HG02970 (cell line): ENCODE results near the gene LPP.

ENCODE experiments used
- ATAC-seq: cut with Tn5 transposase; IDR thresholded peaks from one replicate; pipeline ENCODE4 v1.9.1; 2021; ENCODE audit warnings: mild to moderate bottlenecking, moderate library complexity, moderate number of reproducible peaks; ENCODE audit not compliant: unreplicated experiment, low FRiP score

LPP gene

DNA sequence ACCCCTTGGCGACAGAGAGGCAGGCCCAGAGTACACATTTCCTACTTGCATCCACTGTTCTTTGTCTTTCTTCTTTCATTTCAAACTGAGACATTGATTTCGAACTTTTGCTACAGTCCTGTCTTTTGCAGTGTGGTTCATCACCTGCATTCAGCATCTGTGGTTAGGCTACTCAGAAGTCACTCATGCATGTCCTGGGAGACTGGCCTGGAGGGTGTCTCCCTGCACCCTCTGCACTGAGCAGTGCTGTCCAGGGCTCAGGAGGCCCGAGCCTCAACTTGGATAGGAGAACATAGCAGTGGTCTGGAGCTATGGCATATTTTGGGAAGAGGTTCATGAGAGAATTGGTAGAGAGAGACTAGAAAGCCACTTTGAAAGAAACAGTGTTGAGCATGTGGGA, 777.6 kb downstream of the LPP start:
- ATAC-seq = no peak

DNA sequence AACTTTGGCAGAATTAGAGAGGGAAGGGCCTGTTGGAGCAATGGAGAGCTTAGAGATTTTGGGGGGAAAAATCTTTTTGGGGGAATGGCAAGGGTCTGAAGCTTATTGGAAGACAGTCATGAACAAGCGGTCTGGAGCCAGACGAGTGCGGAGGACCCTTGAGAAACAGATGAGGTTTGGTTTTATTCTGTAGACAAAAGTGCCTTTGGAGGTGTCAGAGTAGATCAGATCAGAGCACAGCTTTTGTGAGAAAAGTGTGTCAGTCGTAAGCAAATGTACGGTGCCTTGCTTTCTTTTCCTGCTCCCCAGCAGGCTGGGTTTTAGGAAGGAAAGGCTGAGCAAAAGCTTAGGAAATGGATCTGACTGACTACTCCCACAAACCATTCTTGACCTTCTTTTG, 781.0 kb downstream of the LPP start:
- ATAC-seq = no peak

DNA sequence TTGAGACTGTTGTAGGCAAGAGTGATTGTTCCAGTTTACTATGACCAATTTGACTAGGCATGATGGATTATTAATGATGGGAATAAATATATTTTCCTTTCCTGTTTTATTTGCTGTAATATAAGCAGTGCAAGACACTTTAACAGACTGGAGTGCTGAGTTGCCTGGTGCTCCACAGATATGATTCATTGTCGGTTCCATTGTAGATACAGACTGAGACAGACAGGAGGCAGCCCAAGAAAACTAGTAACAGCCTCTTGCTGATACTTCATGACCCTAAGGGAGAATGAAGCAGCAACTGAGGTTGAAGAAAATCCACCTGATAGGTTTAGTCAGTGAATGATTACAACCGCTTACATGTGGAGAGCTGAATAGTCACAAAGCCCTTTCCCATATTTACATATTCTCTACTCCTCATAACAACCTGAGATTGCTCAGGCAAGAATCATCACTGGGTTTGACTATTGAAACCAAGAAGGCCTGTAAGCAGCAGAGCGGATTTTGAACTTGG, 782.7 kb downstream of the LPP start:
- ATAC-seq = no peak

DNA sequence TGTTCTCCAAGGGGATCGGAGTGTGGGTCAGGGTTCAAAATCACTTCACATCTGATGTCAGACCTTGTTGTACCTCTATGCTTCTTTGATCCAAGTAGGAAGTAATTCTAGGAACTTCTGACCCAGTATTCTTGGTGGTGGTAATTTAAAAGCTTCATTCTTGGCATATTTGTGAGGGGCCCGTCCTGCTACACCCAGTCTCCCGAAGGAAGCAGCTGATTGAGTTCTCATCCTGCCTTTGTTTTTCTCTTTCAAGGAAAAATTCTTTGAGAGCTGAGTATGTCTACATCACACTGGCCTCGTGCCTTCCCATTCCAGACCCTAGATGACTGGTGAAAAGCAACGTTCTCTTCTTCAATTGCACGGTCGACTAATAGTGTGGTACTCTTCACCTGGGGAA, 783.4 kb downstream of the LPP start:
- no peak for ATAC-seq

DNA sequence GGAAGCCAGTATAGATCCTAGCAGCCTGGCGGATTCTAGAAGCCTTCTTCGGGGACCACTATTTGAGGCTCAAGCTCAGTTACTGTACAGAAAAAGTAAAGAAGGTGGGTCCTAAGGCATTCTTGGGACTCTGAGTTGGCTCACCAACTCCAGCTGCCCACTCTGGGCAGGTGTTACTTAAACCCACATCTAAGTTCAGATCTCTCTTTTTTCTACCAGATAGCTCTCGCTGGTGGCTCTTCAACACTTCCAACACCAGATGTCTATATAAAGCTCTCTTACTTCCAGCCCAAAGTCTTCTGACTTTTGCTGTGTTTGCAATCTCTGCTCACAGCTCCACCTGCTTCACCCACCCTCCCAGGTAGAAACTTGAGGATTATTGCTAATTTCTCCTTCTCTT, 785.0 kb downstream of the LPP start:
- ATAC-seq = no peak

DNA sequence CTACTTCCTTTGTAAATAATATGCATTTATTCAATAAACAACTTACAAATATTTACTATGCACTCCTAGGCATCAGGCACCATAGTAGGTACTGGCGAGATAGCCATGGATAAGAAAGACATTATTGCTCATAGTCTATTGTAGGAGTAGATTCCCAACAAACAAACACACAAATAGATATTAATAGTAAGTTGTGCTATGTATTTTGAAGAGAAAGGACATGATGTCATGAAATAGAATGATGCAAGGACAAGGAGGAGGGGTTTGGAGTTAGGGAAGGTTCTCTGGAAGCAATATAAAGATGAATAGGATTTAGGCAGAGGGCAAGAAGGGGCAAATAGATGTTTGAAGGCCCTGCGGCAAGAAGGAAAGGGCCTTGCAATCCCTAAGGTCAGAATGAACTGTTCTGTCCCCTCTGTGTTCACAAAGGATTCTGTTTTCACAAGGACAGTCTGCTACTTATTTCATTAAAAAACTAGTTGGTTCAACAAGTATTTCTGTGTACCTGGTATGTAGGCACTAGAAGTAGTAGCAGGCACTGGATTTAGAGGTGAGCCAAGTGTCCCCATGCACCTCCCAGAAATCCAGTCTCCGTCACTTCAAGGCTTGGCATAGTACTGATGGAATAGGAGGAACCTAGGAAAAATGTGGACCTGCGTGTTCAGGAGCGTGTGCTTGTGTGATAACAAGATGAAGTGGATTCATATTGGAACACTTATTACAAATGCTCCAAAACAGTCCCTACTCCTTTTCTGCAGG, 786.0 kb downstream of the LPP start:
- ATAC-seq = no peak
